HepG2 (cell line): ENCODE measurements around the gene AGBL1.
"Not testable (repeated sequence)": the region's sequence is repeated elsewhere in the genome, so short reads cannot be mapped to it uniquely, and the experiment has no call there.

ENCODE experiments used
- BATF2 ChIP-seq: sonication (generic); formaldehyde crosslinking; IDR thresholded peaks from 2 replicates; pipeline ENCODE4 v1.8.0; 2022; ENCODE audit warnings: mild to moderate bottlenecking, missing genetic modification reagents, moderate library complexity
- BRF2 ChIP-seq: sonication (generic); formaldehyde crosslinking; IDR thresholded peaks from 2 replicates; pipeline ENCODE4 v1.8.1; 2022; ENCODE audit warnings: mild to moderate bottlenecking, missing genetic modification reagents
- CHD2 ChIP-seq: IDR thresholded peaks from 2 replicates; pipeline ENCODE4 v1.6.1; 2011; ENCODE audit warnings: low read depth, low read length, improper control_type of control experiment
- CTCF ChIP-seq: sonication (generic); formaldehyde crosslinking; IDR thresholded peaks from 2 replicates; pipeline ENCODE4 v1.5.0; 2020; ENCODE audit warnings: mild to moderate bottlenecking, missing genetic modification reagents, moderate library complexity
- EZH2 ChIP-seq: conservative IDR thresholded peaks from 2 replicates; pipeline ENCODE4 v1.6.1; 2012; ENCODE audit warnings: mild to moderate bottlenecking, low read depth, low read length, moderate library complexity
- KDM4B ChIP-seq: sonication (generic); formaldehyde crosslinking; IDR thresholded peaks from 2 replicates; pipeline ENCODE4 v1.4.0; 2020; ENCODE audit warnings: missing genetic modification reagents
- MYNN ChIP-seq: sonication (generic); formaldehyde crosslinking; IDR thresholded peaks from 2 replicates; pipeline ENCODE4 v1.4.0; 2020; ENCODE audit warnings: mild to moderate bottlenecking, low read depth, missing genetic modification reagents
- POLR2A ChIP-seq, 2 experiments: IDR thresholded peaks; 2 replicates each; pipeline ENCODE4 v1.6.1; 2011; ENCODE audit warnings: low read depth in 2 of 2, low read length in 2 of 2, mild to moderate bottlenecking in 1 of 2, moderate library complexity in 1 of 2; ENCODE audit not compliant: insufficient read depth in 1 of 2
- ZBTB1 ChIP-seq: sonication (generic); formaldehyde crosslinking; IDR thresholded peaks from 2 replicates; pipeline ENCODE4 v1.4.0; 2020; ENCODE audit warnings: missing genetic modification reagents, borderline replicate concordance
- ZSCAN12 ChIP-seq: sonication (generic); formaldehyde crosslinking; IDR thresholded peaks from 2 replicates; pipeline ENCODE4 v1.9.0; 2021; ENCODE audit warnings: mild to moderate bottlenecking, missing genetic modification reagents
- TF ChIP-seq, protein P1 (sequence below): sonication (generic); formaldehyde crosslinking; IDR thresholded peaks from 2 replicates; pipeline ENCODE4 v1.8.0; 2022; ENCODE audit warnings: missing genetic modification reagents, low read depth, mild to moderate bottlenecking, borderline replicate concordance
- TF ChIP-seq, protein P2 (sequence below): sonication (generic); formaldehyde crosslinking; IDR thresholded peaks from 2 replicates; pipeline ENCODE4 v1.8.0; 2022; ENCODE audit warnings: low read depth, missing genetic modification reagents
- TF ChIP-seq, protein P3 (sequence below): sonication (generic); formaldehyde crosslinking; IDR thresholded peaks from 2 replicates; pipeline ENCODE4 v1.4.0; 2020; ENCODE audit warnings: missing genetic modification reagents

GRCh38 chr15:86122691-86123391 is 43.2 kb downstream of the AGBL1 start:
- TF ChIP-seq EZH2; CTCF; MYNN (CRISPR knock-in tag); ZSCAN12 (CRISPR knock-in tag); POLR2A (IDR thresholded peaks at IDR 0.05; ENCODE audit: insufficient read depth in 1 of 2, low read depth in 2 of 2, low read length in 2 of 2); BATF2 (CRISPR knock-in tag); KDM4B (CRISPR knock-in tag); ZBTB1 (CRISPR knock-in tag); CHD2; BRF2 (CRISPR knock-in tag): not testable (repeated sequence)
- TF ChIP-seq, protein P1, sequence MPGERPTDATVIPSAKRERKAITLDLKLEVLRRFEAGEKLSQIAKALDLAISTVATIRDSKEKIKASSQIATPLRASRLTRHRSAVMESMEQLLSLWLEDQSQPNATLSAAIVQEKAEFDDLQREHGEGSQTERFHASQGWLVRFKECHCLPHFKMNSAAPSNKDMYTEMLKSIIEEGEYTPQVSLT (CRISPR knock-in tag) = not testable (repeated sequence)
- TF ChIP-seq, protein P2, sequence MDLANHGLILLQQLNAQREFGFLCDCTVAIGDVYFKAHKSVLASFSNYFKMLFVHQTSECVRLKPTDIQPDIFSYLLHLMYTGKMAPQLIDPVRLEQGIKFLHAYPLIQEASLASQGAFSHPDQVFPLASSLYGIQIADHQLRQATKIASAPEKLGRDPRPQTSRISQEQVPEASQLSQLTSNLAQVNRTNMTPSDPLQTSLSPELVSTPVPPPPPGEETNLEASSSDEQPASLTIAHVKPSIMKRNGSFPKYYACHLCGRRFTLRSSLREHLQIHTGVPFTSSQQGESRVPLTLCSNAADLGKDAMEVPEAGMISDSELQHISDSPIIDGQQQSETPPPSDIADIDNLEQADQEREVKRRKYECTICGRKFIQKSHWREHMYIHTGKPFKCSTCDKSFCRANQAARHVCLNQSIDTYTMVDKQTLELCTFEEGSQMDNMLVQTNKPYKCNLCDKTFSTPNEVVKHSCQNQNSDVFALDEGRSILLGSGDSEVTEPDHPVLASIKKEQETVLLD (CRISPR knock-in tag) = not testable (repeated sequence)
- TF ChIP-seq, protein P3, sequence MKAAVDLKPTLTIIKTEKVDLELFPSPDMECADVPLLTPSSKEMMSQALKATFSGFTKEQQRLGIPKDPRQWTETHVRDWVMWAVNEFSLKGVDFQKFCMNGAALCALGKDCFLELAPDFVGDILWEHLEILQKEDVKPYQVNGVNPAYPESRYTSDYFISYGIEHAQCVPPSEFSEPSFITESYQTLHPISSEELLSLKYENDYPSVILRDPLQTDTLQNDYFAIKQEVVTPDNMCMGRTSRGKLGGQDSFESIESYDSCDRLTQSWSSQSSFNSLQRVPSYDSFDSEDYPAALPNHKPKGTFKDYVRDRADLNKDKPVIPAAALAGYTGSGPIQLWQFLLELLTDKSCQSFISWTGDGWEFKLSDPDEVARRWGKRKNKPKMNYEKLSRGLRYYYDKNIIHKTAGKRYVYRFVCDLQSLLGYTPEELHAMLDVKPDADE (CRISPR knock-in tag) = not testable (repeated sequence)
